GM12865 (cell line): ENCODE data around the gene CEMP1.
A peak's percentile ranks its signal among the peaks of the same experiment; 100 is the strongest.

ENCODE experiments used
- DNase-seq: peaks from one replicate; pipeline ENCODE4 v3.0.0; 2010; ENCODE audit warnings: low read depth
- H3K4me3 ChIP-seq: 2 replicates; pipeline ENCODE4 v1.5.1; 2011; ENCODE audit warnings: mild to moderate bottlenecking, low read depth, low read length, control low read depth
- TF ChIP-seq, protein P1 (sequence below): IDR thresholded peaks from 2 replicates; pipeline ENCODE4 v1.5.1; 2011; ENCODE audit warnings: low read length, control low read depth, low read depth, inconsistent platforms; ENCODE audit not compliant: insufficient read depth; ENCODE audit errors: missing control alignments

Gene CEMP1

DNA sequence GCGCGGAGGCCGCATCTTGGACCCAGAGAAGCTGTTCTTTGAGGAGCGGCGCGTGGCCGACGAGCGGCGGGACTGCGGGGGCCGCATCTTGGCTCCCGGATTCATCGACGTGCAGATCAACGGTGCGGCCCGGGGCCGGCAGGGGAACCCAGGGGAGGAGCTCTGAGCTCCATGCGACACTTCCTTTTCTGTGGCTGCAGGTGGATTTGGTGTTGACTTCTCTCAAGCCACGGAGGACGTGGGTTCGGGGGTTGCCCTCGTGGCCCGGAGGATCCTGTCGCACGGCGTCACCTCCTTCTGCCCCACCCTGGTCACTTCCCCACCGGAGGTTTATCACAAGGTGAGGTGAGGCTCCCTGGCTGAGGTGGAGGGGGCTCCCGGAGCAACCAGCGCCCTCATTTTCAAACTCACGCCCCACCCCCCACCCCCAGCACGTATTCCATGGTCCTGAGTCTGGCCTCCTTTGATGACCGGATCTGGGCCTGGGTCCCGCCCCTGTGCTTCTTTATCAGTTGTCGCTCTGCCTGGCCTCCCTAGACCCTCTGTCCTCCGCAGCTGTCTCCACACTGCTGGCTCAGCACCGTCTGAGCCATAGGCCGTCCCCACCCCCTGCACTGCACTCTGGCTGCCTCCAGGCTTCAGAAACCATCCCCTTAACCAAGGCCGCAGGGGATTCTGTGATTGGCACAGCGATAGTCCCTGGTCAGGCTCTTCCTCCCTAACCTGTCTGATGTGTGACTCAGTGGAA is 10.2 kb downstream of the CEMP1 start:
- TF ChIP-seq, protein P1, sequence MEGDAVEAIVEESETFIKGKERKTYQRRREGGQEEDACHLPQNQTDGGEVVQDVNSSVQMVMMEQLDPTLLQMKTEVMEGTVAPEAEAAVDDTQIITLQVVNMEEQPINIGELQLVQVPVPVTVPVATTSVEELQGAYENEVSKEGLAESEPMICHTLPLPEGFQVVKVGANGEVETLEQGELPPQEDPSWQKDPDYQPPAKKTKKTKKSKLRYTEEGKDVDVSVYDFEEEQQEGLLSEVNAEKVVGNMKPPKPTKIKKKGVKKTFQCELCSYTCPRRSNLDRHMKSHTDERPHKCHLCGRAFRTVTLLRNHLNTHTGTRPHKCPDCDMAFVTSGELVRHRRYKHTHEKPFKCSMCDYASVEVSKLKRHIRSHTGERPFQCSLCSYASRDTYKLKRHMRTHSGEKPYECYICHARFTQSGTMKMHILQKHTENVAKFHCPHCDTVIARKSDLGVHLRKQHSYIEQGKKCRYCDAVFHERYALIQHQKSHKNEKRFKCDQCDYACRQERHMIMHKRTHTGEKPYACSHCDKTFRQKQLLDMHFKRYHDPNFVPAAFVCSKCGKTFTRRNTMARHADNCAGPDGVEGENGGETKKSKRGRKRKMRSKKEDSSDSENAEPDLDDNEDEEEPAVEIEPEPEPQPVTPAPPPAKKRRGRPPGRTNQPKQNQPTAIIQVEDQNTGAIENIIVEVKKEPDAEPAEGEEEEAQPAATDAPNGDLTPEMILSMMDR = no peak
- DNase-seq = peak; percentile 62
- H3K4me3 ChIP-seq = peak overlapping the region; percentile 63

DNA sequence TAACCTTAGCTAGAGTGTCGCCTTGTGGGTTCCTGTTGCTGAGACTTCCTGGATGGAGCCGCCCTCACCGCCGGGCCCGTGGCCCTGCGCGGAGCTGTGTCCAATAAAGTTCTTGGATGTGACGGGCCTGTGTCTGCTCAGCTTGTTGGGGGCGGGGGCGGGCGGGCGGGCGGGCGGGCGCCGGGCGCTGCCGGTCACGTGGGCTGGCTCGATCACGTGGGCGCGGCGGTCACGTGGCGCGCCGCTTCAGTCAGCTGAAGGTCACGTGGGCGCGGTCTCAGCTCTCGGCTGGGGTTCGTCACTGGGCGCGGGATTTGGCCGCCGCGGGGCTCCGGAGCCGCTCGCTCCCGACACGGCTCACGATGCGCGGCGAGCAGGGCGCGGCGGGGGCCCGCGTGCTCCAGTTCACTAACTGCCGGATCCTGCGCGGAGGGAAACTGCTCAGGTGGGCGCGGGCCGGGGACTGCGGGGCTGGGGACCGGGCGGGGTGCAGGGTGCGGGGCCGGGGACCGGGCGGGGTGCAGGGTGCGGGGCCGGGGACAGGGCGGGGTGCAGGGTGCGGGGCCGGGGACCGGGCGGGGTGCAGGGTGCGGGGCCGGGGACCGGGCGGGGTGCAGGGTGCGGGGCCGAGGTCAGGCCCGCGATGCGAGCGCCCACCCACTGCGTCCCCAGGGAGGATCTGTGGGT is 11.0 kb downstream of the CEMP1 start, which contains the start of gene AMDHD2:
Gene AMDHD2, plus strand, starts transcription at position 275 of the 687 bp plus-strand sequence. Its CDS starts 88 bp downstream, at position 363.
- peak; percentile 94 for DNase-seq
- peak within 1 kb of the TSS; percentile 63 for H3K4me3 ChIP-seq

DNA sequence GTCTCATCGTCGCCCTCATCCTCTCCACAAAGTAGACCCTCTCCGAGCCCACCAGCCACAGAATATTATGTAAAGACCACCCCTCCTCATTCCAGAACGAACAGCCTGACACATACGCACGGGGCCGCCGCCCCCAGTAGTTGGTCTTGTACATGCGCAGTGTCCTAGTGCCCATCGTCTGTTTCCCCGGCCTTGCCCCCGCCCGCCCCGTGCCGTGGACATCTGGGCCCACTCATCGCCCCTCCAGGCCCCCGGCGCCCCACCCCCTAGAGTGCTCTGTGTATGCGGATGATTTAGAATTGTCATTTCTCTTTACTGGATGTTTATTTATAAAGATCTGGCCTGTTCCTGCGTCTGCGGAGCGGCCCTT is 11.5 kb downstream of the CEMP1 start:
- DNase-seq = no peak
- TF ChIP-seq, protein P1 = no peak
- peak overlapping the region; percentile 25 for H3K4me3 ChIP-seq

More for the DNA sequence above, 11.0 kb downstream of the CEMP1 start, which contains the start of gene AMDHD2:
- TF ChIP-seq, protein P1 = no peak

DNA sequence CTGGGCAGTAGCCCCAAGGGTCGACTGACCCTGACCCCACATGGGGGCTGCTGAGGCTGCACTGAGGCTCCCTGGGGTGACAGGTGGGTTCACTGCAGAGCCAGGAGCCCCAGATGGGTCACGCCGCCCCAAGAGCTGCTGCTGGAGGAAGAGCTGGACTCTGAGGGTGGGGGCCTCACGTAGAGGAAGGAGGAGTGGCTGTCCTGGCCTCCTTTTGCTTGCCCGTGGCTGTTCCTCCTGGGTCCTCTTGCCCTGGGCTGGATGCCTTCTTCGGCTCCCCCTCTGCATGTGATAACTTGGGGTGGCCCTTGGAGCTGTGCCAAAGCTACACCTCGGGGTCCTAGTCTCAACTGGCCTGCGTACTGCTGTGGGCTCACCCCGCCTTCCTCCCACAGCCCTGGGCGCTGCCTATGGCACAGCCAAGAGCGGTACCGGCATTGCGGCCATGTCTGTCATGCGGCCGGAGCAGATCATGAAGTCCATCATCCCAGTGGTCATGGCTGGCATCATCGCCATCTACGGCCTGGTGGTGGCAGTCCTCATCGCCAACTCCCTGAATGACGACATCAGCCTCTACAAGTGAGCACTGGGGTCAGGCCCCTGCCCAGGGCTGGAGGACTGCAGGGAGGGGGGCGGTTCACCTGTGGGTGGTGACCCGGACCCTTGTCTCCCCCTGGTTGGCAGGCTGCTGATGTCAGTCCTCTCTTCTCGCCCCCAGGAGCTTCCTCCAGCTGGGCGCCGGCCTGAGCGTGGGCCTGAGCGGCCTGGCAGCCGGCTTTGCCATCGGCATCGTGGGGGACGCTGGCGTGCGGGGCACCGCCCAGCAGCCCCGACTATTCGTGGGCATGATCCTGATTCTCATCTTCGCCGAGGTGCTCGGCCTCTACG is 12.1 kb downstream of the CEMP1 start:
- H3K4me3 ChIP-seq = no peak overlapping the region
- no peak for DNase-seq
- TF ChIP-seq, protein P1 = no peak

DNA sequence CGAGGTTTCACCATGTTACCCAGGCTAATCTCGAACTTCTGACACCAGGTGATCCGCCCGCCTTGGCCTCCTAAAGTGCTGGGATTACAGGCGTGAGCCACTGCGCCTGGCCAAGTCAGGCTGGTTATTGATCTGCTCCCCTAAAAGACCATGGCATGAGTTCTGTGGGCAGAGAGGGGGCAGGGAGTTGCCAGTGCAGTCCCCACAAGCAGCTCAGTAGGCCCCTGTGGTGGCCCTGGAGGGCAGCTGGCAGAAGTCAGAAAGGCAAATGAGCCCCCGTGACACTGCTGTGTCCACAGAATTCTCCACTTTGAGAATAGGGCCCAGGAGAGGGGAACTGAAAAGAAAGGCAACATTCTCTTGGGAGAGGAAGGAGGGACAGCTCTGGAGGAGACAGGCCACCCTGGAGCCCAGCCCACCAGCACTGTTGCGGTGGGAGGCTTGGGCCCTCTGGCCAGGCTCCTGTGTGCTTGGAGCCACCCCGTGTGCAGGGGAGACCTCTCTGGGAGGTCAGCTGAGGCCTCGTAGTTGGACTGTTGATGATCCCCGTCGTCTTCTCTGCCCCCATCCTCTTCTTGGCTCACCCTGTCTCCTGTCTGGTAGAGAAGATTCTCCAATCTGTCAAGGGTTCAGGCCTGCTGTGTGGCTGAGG is 13.1 kb downstream of the CEMP1 start:
- H3K4me3 ChIP-seq = no peak overlapping the region
- DNase-seq = no peak
- TF ChIP-seq, protein P1 = no peak
